GM18870 (cell line): ENCODE results near the gene WAS.

Source experiments
- ATAC-seq: cut with Tn5 transposase; IDR thresholded peaks from one replicate; pipeline ENCODE4 v1.9.1; 2021; ENCODE audit warnings: moderate library complexity; ENCODE audit not compliant: unreplicated experiment

Gene WAS

DNA sequence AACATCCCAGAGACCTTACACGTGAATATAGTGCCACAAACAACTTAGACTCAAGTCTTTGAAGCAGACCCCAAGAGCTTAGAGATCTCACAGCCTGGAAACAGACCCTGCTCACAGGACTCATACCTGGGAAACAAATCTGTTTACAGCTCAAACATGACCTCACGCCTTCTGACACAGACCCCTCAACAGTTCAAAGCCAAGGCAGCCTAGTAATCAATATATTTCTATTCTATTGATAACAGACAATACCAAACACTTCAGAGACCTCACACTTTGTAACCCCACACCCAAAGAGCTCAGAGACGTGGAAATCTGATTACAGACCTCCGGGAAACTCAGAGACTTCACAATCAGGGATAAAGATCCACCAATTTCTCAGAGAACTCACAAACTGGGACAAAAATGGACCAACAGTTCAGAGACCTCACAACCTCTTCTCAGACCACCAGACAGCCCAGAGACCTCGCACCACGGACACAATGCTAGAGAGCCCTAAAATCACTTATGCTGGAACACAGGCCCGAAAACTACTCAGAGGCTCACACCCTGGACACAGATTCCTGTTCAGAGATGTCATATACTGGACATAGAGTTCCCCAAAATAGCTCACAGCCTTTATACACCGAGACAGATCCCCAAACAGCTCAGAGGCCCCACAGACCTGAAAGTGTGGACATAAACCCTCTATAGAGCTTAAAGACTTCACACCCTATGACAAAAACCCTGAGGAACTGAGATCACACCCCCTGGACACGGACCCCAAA is 27.7 kb downstream of the WAS start:
- ATAC-seq: no peak

DNA sequence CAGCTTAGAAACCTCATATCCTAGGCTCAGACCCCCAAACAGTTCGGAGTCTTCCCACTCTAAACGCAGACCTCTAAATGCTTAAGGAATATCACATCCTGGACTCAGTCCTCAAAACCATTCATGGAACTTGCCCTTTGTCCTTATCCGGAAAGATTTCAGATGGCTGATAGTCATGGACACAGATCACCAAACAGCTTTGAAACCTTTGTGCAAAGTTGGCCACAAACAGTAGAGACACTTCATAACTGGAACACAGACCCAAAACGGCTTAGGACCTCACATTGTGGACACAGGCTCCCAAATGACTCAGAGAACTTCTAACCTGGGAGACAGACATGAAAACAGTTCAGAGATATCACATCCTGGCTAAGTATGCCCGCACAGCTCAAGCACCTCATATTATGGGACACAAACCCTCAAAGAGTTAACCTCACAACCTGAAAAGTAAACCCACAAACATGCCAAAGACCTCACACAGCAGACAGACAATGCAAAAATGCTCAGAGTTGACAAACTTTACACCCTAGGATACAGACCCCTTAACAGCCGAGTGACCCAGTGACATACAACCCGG is 28.4 kb downstream of the WAS start:
- no peak for ATAC-seq

DNA sequence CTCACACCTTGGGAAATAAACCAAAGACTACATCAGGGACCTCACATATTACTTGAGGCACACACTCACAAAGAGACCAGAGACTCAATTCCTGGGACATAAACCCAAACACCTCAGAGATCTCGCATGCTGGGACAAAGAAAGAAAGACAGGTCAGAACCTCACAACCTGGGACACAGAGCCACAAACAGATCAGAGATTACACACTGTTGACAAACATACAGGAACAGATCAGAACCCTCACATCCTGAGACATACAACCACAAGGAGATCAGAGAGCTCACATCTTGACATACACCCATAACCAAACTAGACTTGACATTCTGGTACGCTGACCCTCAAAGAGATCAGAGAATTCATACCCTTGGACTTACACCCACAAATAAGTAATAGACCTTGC is 30.2 kb downstream of the WAS start:
- ATAC-seq: no peak

DNA sequence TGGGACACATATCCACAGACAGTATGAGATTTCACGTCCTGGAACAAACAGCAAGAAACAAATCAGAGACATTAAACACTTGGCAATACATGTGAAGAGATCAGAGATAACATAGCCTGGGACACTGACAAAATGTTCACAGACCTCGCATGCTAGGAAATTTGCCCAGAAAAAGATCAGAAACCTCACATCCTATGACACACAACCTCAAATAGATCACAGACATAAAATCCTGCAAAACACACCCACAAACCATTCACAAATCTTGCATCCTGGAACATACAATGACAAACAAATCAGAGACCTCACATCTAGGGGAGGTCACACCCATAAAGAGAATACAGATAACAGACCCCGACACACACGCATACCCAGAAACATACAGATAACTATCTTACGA is 31.0 kb downstream of the WAS start:
- ATAC-seq: no peak

DNA sequence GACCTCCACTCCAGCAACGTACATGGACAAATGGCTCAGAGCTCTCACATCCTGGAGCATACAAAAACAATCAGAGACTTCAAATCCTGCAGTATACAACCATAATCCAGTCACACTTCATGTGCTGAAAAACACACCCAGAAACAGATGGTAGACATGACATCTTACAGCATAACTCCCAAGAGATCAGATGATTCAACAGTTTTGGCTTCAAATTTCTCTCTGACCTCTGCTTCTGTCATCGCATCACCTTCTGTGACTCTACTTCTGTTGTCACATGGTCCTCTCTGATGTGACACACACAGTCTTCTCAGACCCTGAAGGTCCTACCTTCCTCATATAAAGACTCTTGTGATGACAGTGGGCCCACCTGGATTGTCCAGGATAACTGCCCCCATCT is 31.5 kb downstream of the WAS start:
- ATAC-seq: no peak

DNA sequence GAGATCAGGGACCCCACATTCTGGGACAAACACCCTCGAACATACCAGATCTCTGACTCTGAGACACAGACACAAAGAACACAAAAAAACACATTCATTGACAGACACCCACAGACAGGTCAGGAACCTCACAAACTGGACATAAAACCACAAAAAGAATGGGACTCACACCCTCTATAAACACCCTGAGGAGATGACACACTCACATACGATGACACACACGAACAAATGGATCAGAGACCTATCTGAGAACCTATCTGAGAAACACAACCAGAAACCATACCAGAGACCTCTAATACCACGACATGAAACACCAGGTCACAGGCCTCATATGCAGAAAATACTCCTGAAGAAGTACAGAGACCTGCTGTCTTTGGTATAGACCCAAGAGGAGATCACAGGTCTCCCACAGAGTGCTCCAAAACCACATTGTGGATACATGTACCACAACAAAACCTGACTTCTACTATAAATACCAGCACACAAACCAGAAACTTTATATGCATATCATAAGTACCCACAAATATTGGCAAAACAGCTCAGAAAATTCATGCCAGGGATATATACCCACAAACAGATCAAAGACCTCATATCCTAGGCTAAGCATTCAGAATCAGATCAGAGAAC is 32.4 kb downstream of the WAS start:
- ATAC-seq: no peak

DNA sequence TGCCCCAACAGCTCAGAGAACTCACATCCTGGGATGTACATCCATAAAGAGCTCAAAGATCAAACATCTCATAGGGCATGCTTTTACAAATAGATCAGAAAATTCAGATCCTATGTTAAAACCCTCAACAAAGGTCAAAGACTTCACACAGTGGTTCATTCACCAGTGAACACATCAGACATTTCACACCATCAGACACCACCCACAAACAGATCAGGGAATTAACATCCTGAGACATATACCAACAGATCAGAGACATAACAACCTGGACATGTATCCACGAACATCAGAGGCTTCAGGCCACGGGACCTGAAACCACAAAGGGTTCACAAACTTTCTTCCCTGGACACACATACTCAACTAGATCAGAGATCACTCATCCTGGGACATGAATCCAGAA is 36.4 kb downstream of the WAS start:
- ATAC-seq: no peak

DNA sequence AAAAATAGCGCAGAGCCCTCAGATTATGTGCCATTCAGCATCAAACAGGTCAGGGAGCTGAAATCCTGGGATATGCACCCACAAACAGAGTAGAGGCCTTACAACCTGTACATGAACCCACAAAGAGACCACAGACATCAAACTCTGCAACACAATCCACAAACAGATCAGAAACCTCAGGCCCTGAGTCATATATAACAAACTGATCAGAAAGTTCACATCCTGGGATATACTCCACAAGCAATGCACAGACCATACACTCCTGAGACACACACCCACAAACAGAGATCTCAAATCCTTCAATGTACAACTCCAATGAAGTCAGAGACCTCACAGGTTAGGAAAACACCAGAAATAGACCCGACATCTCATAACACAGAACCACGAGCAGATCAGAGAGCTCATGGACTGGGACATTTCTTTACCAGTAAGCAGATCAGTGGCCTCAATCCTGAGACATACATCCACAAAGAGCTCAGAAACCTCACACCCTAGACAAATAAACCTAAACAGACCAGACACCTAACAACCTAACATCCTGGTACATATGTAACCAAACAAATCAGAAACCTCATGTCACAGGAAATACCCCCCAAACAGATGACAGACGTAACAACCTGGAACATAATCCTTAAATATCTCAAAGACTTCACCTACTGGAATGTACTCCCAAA is 37.1 kb downstream of the WAS start:
- ATAC-seq: no peak

DNA sequence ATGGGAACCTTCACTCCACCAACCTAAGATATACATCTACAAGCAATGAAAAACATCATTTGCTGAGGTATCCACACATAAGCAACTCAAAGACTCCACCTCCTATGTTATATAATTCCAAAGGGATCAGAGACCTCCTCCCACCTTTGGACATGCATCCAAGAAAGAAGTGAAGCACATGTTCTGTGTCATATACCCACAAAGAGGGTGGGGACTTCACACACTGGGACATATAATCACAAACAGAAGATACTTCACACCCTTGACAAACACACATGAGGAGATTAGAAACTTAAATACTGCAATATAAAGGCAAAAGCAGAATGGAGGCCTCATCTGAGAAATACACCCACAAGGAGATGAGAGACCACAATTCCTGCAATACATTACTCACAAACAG is 38.3 kb downstream of the WAS start:
- ATAC-seq: no peak

DNA sequence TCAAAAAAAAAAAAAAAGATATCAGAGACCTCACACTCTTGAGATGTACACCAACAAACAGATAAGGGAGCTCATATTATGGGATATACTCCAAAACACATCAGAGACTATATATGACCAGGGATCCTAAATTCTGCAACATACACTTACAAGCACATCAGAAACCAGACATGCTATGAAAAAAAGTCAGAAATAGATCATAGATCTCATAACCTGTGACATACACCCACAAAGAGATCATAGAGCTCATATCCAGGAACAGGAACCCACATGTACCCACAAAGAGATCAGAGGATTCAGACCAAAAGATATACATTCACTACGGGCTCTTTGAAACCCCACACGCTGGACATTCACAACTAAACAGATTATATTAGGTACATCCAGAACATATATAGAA is 43.0 kb downstream of the WAS start:
- no peak for ATAC-seq

DNA sequence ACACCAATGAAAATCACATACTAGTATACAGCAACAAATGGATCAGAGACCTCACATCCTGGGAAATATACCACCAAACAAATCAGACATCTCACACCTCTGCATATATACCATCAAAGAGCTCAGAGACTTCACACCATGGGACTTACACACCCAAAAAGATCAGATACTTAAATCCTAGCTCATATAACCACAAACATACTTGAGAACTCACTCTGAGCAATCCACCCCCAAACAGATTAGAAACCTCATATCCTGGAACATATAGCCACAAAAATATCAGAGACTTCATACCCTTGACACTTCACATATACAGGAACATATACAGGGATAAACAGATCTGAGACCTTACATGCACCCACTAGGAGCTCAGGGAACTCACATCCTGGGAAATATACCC is 45.1 kb downstream of the WAS start:
- ATAC-seq: no peak

DNA sequence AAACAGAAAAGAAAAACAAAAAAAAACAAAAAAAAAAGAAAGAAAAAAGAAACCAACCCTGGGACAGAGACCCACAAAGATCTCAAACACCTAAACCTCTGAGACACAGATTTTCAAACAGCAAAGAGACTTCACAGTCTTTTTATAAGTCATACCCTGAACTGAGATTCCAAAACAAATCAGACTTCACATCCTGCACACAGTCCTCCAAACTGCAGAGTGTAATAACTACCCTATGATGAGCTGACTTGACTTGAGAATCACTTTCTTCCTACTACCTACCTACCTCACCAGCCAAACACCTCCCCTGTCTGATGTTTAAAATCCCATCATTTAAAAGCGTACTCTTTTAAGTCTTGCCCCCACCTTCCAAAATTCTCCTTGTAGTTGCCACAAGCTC is 52.7 kb downstream of the WAS start:
- ATAC-seq: no peak

DNA sequence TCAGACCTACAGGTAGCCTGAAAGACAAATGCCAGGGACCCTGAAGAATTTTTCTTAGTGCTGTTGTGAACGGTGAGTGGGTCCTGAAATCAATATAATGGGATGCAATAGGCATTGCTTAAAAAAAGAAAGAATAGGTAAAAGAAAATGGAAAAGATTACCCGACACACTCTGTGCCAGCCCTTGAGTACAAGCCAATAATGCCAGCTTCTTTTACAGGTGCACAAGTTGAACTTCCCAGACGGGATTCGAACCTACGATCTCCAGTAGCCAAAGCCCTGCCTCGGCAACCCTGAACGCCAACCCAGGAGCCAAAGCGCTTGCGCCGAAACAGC is 53.2 kb downstream of the WAS start:
- ATAC-seq: no peak

DNA sequence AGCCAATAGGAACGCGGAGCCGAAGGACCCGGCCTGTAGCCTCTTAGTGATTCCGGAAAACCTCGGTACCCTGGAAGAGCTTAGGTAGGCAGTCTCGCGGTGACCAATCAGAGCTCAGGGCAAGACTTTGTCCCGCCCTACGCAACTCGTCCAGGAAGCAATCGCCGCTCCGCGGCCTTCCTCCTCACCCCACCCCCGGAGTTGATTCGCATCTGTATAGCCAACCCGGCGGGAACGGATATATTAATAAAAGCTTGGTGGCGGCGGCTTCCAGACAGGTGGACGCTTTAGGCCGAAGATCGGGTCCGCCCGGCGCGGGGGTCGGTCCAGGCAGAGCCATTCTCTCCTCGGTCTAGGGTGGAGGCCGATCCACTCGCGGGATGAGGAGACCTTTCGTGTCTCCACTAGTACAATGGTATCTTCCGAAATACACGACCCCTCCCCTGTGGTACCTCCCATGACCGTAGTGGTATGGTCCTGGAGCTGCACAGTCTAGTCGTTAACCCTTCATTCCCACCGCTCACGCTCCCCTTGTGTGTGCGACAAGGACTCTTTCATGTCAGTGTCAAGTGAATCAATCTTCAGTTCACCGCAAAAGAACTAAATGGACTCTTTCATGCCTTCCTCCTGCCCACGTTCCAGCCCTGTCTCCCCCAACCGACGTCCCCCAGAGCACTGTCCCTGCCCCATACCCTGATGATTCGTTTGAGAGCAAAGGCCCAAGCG is 53.8 kb downstream of the WAS start:
- ATAC-seq: peak; percentile 98

DNA sequence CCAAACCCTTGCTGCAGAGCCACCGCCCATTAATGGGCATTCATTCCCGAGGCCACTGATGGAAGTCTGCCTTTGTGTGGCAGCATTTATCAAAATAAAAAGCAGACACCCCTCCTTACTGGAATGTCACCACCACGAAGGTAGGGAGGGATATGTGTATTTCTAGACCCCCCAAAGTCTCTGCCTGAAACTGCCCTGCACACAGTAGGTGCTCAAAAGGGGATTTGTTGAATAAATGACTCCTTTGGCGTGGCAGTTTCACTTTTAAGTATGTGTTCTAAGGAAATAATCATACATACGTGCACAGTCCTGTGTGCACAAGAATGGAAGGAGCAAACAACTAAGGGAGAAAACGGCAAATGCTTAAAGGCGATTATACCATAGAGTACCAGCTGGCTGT is 54.3 kb downstream of the WAS start:
- no peak for ATAC-seq
